Measurements from ENCODE around the gene STRN4. TPM values are rescaled to one million over a fixed set of nuclear protein-coding genes. Genes with fewer than 3 reads are reported as not detected.
"Not testable (repeated sequence)": the region's sequence is repeated elsewhere in the genome, so short reads cannot be mapped to it uniquely, and the experiment has no call there.

STRN4 gene
- total RNA-seq, 1 donor from 2014 or later = 101 TPM

GRCh38 chr19:46784262-46785053 is 38.2 kb upstream of the STRN4 start:
- Mint-ChIP-seq H3K27me3 (no peaks in the 10 kb centered on the region), H3K36me3 (ENCODE audit: low read depth) (peaks cover 66% of the 10 kb centered on the region), H3K4me3 (peak overlapping the region; percentile 94), H3K27ac (peak overlapping the region; percentile 93), H3K9me3 (no peaks in the 10 kb centered on the region), H3K4me1 (peaks cover 43% of the 10 kb centered on the region)
- DNase-seq = peak; percentile 89
- intact Hi-C loops (cut with micrococcal nuclease) = loop anchor here (5.0 to 10.0 kb wide), 3 partner anchors 170 to 490 kb away; partner anchors contain the start of genes INAFM1 and ZC3H4

- Mint-ChIP-seq H3K36me3 (ENCODE audit: low read depth) (peaks cover 73% of the 10 kb centered on the region), H3K4me3 (peak overlapping the region; percentile 94), H3K4me1 (peaks cover 37% of the 10 kb centered on the region), H3K9me3 (no peaks in the 10 kb centered on the region), H3K27ac (peak overlapping the region; percentile 93), H3K27me3 (no peaks in the 10 kb centered on the region)
- intact Hi-C loops (cut with micrococcal nuclease) = loop anchor here (10.0 kb wide), 2 partner anchors 171 to 491 kb away; partner anchors contain the start of gene INAFM1
- DNase-seq = no peak
These were observed 37.4 kb upstream of the STRN4 start for GRCh38 chr19:46783670-46784069.

- Mint-ChIP-seq H3K27me3 (no peaks in the 10 kb centered on the region), H3K27ac (peak overlapping the region; percentile 59), H3K4me3 (peak overlapping the region; percentile 94), H3K9me3 (no peaks in the 10 kb centered on the region), H3K36me3 (ENCODE audit: low read depth) (peaks cover 84% of the 10 kb centered on the region), H3K4me1 (peaks cover 43% of the 10 kb centered on the region)
- DNase-seq = no peak
- intact Hi-C loops (cut with micrococcal nuclease) = loop anchor here (10.0 kb wide), 2 partner anchors 172 to 492 kb away; partner anchors contain the start of gene INAFM1
These were observed 36.2 kb upstream of the STRN4 start for GRCh38 chr19:46782355-46783019.

- H3K4me3 Mint-ChIP-seq; H3K9me3 Mint-ChIP-seq; H3K27ac Mint-ChIP-seq; DNase-seq; intact Hi-C loops (cut with micrococcal nuclease); H3K27me3 Mint-ChIP-seq: not testable (repeated sequence)
- peaks cover 17% of the 10 kb centered on the region for H3K4me1 Mint-ChIP-seq
- peaks cover 70% of the 10 kb centered on the region for H3K36me3 Mint-ChIP-seq (ENCODE audit: low read depth)
These were observed 31.9 kb upstream of the STRN4 start for GRCh38 chr19:46777956-46778645.

- H3K36me3 Mint-ChIP-seq (ENCODE audit: low read depth) = peaks cover 61% of the 10 kb centered on the region
- H3K4me1 Mint-ChIP-seq = peaks cover 9% of the 10 kb centered on the region
- no peaks in the 10 kb centered on the region for H3K9me3 Mint-ChIP-seq
- peak overlapping the region; percentile 60 for H3K27ac Mint-ChIP-seq
- intact Hi-C loops (cut with micrococcal nuclease) = no loop called here
- no peak for DNase-seq
- no peaks in the 10 kb centered on the region for H3K27me3 Mint-ChIP-seq
- no peak overlapping the region for H3K4me3 Mint-ChIP-seq
These were observed 31.0 kb upstream of the STRN4 start for GRCh38 chr19:46776927-46777911.

- DNase-seq = no peak
- H3K9me3 Mint-ChIP-seq = no peaks in the 10 kb centered on the region
- peaks cover 9% of the 10 kb centered on the region for H3K4me1 Mint-ChIP-seq
- intact Hi-C loops (cut with micrococcal nuclease) = no loop called here
- no peak overlapping the region for H3K4me3 Mint-ChIP-seq
- peaks cover 52% of the 10 kb centered on the region for H3K36me3 Mint-ChIP-seq (ENCODE audit: low read depth)
- H3K27me3 Mint-ChIP-seq = no peaks in the 10 kb centered on the region
- no peak overlapping the region for H3K27ac Mint-ChIP-seq
These were observed 29.5 kb upstream of the STRN4 start for GRCh38 chr19:46775642-46776258.

GRCh38 chr19:46773018-46773399 is 26.8 kb upstream of the STRN4 start:
- no peak overlapping the region for H3K4me3 Mint-ChIP-seq
- H3K4me1 Mint-ChIP-seq = peaks cover 4% of the 10 kb centered on the region
- peaks cover 36% of the 10 kb centered on the region for H3K36me3 Mint-ChIP-seq (ENCODE audit: low read depth)
- no peaks in the 10 kb centered on the region for H3K9me3 Mint-ChIP-seq
- no peaks in the 10 kb centered on the region for H3K27me3 Mint-ChIP-seq
- DNase-seq = no peak
- H3K27ac Mint-ChIP-seq = no peak overlapping the region
- intact Hi-C loops (cut with micrococcal nuclease) = no loop called here

GRCh38 chr19:46772170-46773017 is 26.1 kb upstream of the STRN4 start:
- peaks cover 30% of the 10 kb centered on the region for H3K36me3 Mint-ChIP-seq (ENCODE audit: low read depth)
- peaks cover 1% of the 10 kb centered on the region for H3K4me1 Mint-ChIP-seq
- H3K27me3 Mint-ChIP-seq = no peaks in the 10 kb centered on the region
- no peaks in the 10 kb centered on the region for H3K9me3 Mint-ChIP-seq
- no peak overlapping the region for H3K4me3 Mint-ChIP-seq
- H3K27ac Mint-ChIP-seq = no peak overlapping the region
- intact Hi-C loops (cut with micrococcal nuclease) = no loop called here
- no peak for DNase-seq

- H3K4me1 Mint-ChIP-seq; H3K9me3 Mint-ChIP-seq; H3K27me3 Mint-ChIP-seq; H3K27ac Mint-ChIP-seq; DNase-seq; H3K36me3 Mint-ChIP-seq (ENCODE audit: low read depth); intact Hi-C loops (cut with micrococcal nuclease); H3K4me3 Mint-ChIP-seq: not testable (repeated sequence)
These were observed 22.5 kb upstream of the STRN4 start for GRCh38 chr19:46768746-46769145.

GRCh38 chr19:46766569-46767317 is 20.5 kb upstream of the STRN4 start:
- H3K4me1 Mint-ChIP-seq = peaks cover 2% of the 10 kb centered on the region
- peaks cover 3% of the 10 kb centered on the region for H3K36me3 Mint-ChIP-seq (ENCODE audit: low read depth)
- H3K4me3 Mint-ChIP-seq = no peak overlapping the region
- intact Hi-C loops (cut with micrococcal nuclease) = no loop called here
- H3K27me3 Mint-ChIP-seq = no peaks in the 10 kb centered on the region
- H3K27ac Mint-ChIP-seq = no peak overlapping the region
- no peaks in the 10 kb centered on the region for H3K9me3 Mint-ChIP-seq
- DNase-seq = peak; percentile 89

GRCh38 chr19:46764817-46765291 is 18.6 kb upstream of the STRN4 start:
- Mint-ChIP-seq H3K9me3 (no peaks in the 10 kb centered on the region), H3K4me1 (peaks cover 2% of the 10 kb centered on the region), H3K36me3 (ENCODE audit: low read depth) (no peaks in the 10 kb centered on the region), H3K27me3 (no peaks in the 10 kb centered on the region), H3K4me3 (no peak overlapping the region), H3K27ac (no peak overlapping the region)
- intact Hi-C loops (cut with micrococcal nuclease) = no loop called here
- DNase-seq = no peak

All from activated CD4-positive, alpha-beta T cell treated with anti-CD3 and anti-CD28 coated beads, Interleukin-2, amount 10 ng/mL, durations not matched to agents 24 days and 14 days (primary cell).